Stimulated activated CD8-positive, alpha-beta memory T cell treated with anti-CD3 and anti-CD28 coated beads, Interleukin-12 subunit alpha, Interleukin-12 subunit beta, amount 100 ng/mL, for 4 hours (primary cell): Measurements from ENCODE around the gene KCNN3.

Experiments
- DNase-seq: peaks from one replicate; pipeline ENCODE4 v3.0.0-alpha.2; 2020; ENCODE audit warnings: low read depth

KCNN3 gene

GRCh38 chr1:154840269-154841176 lies 29.6 kb downstream of the KCNN3 start:
- no peak for DNase-seq

- DNase-seq = no peak
Measured at GRCh38 chr1:154839691-154840090, 30.4 kb downstream of the KCNN3 start.

GRCh38 chr1:154838988-154839387 lies 31.1 kb downstream of the KCNN3 start:
- no peak for DNase-seq

- no peak for DNase-seq
Measured at GRCh38 chr1:154838461-154838860, 31.6 kb downstream of the KCNN3 start.

- DNase-seq = no peak
Measured at GRCh38 chr1:154837672-154838171, 32.4 kb downstream of the KCNN3 start.

- no peak for DNase-seq
Measured at GRCh38 chr1:154837034-154837671, 32.9 kb downstream of the KCNN3 start.

GRCh38 chr1:154835531-154836324 lies 34.4 kb downstream of the KCNN3 start:
- DNase-seq = no peak

GRCh38 chr1:154833841-154834240 lies 36.2 kb downstream of the KCNN3 start:
- DNase-seq = no peak

- no peak for DNase-seq
Measured at GRCh38 chr1:154833209-154833608, 36.9 kb downstream of the KCNN3 start.

GRCh38 chr1:154832384-154832783 lies 37.7 kb downstream of the KCNN3 start:
- no peak for DNase-seq

- DNase-seq = no peak
Measured at GRCh38 chr1:154831462-154831861, 38.6 kb downstream of the KCNN3 start.

GRCh38 chr1:154829062-154829461 lies 41.0 kb downstream of the KCNN3 start:
- DNase-seq = no peak

- DNase-seq = no peak
Measured at GRCh38 chr1:154824179-154825000, 45.7 kb downstream of the KCNN3 start.

- DNase-seq = no peak
Measured at GRCh38 chr1:154822717-154823116, 47.4 kb downstream of the KCNN3 start.

- no peak for DNase-seq
Measured at GRCh38 chr1:154822233-154822632, 47.8 kb downstream of the KCNN3 start.

GRCh38 chr1:154821083-154821482 lies 49.0 kb downstream of the KCNN3 start:
- DNase-seq = no peak

- no peak for DNase-seq
Measured at GRCh38 chr1:154820646-154821045, 49.4 kb downstream of the KCNN3 start.

GRCh38 chr1:154819628-154820590 lies 50.2 kb downstream of the KCNN3 start:
- no peak for DNase-seq

GRCh38 chr1:154818911-154819310 lies 51.2 kb downstream of the KCNN3 start:
- DNase-seq = no peak

- no peak for DNase-seq
Measured at GRCh38 chr1:154816937-154817336, 53.1 kb downstream of the KCNN3 start.
